Measurements from ENCODE around the gene TADA1. TPM values are rescaled to one million over a fixed set of nuclear protein-coding genes. Genes with fewer than 3 reads are reported as not detected.

Gene TADA1, protein sequence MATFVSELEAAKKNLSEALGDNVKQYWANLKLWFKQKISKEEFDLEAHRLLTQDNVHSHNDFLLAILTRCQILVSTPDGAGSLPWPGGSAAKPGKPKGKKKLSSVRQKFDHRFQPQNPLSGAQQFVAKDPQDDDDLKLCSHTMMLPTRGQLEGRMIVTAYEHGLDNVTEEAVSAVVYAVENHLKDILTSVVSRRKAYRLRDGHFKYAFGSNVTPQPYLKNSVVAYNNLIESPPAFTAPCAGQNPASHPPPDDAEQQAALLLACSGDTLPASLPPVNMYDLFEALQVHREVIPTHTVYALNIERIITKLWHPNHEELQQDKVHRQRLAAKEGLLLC
- total RNA-seq, result 13.9 and 17.7 TPM in 2 replicates

DNA sequence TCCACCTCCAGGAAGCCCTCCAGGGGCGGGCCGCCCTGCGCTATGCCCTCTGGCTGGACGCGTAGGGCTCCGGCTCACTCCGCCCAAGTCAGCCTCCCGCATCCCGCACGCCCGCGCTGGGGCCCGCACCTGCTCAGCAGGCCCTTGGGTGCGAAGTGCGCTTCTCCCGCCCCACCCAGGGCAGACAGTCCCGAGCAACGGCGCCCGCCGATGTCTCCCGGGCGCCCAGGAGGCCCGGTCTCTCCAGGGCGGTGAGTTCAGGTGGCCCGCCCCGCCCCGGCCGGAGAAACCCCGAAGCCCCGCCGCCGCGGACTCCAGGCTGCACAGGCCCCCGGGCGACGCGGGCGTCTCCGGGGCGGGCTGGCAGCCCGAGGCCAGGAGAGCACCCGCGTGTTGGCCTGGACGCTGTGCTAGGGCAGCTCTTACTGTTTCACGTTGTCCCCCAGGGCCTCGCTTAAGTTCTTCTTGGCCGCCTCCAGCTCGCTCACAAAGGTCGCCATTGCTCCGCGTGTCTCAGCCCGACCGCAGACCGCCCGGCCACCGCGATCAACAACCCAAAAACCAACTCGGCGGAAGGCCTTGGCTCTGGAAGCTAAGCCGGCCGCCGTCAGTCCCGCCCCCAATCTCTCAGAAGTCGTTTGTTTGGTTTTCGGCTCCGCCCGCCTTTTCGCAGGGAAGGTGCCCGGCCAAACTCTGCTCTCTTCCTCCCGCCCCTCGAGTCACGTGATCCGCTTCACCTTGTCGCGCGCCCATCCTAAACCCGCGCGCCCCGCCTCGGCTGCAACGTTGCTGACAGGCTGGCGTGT lies at the start of gene TADA1:
Gene TADA1 (minus strand): TSS at position 531 of the 806 bp plus-strand sequence. CDS start 31 bp downstream, at position 500.

DNA sequence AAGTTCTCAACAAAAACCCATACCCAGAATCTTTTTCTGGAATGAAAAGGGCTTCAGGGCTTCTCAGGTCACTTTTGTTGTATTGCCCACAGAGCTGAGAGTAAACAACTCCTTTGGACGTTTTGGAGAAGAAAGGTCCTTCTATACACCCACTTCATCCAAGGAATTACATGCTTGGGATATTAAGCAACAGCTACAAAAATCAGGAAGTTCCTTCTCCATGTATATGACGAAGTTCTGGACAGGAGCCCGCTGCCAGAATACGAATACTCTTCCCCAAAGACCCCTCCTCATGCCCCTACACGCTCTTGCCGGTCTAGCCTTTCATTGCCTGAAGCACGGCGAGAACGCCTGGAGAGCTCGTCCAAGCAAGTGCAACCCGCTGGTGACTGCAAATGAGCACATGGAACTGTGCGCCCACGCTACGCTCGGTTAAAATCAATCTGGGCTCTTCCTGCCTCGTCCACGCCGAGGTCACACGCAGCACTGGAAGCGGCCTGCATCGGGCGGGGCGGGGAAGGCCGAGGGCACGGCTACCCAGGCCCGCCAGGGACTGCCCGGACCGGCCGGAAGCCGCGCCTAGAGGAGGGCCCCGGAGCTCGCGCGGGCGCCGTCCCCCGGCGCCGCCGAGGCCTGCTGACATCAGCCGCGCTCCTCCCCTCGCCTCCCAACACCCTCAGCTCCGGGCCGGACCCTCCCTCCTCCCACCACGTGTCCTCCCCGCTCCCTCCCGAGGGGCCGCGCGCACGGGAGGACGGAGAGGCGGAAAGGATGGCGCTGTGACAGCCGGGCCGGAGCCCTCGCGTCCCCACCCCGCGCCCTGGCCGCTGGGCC lies 37.1 kb downstream of the TADA1 start, which contains the start of gene POGK:
Gene POGK (plus strand): TSS at position 710 of the 834 bp plus-strand sequence. CDS start 1,482 bp downstream, outside the sequence.

Other genes starting within 250 kb of the TADA1 start
- gene POGK, start 36.8 kb downstream of the TADA1 start, total RNA-seq, result 26.0 and 27.1 TPM in 2 replicates
- gene ILDR2, start 99.3 kb upstream of the TADA1 start, total RNA-seq, result 0.11 TPM in 1 of 2 replicates, not detected in the other
- gene MAEL, start 113.0 kb upstream of the TADA1 start, total RNA-seq, result not detected in 2 replicates
- gene GPA33, start 214.1 kb upstream of the TADA1 start, total RNA-seq, result not detected in 2 replicates
- not detected in 2 replicates for gene STYXL2, start 217.8 kb upstream of the TADA1 start, total RNA-seq